GM12875 (cell line): Measurements from ENCODE around the gene SEMA4A.

ENCODE experiments used
- H3K4me3 ChIP-seq: one replicate; pipeline ENCODE4 v1.5.1; 2011; ENCODE audit warnings: low read depth, low read length, control low read depth
- TF ChIP-seq, protein P1 (sequence below): IDR thresholded peaks from 2 replicates; pipeline ENCODE4 v1.5.1; 2011; ENCODE audit warnings: low read depth, mild to moderate bottlenecking, control low read depth, inconsistent platforms, low read length, moderate library complexity, borderline replicate concordance; ENCODE audit not compliant: insufficient read depth

SEMA4A gene

DNA sequence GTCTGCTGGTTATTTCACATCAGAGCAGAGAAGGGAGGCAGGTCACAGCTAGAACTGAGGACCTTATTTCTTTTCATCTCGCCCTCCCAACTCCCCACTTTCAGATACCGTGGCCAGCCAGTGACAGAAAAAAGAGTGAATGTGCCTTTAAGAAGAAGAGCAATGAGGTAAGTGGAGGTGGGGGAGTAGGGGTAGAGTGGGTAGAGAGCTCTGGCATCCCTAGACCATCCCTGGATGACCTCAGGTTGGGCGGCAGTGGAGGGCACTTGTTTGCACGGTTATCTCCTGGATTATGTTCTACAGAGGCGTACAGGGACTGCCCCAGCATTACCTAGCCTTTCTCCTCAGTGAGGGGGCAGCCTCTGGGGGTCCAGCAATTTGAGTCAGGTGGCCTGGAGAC is 4.6 kb downstream of the SEMA4A start:
- TF ChIP-seq, protein P1, sequence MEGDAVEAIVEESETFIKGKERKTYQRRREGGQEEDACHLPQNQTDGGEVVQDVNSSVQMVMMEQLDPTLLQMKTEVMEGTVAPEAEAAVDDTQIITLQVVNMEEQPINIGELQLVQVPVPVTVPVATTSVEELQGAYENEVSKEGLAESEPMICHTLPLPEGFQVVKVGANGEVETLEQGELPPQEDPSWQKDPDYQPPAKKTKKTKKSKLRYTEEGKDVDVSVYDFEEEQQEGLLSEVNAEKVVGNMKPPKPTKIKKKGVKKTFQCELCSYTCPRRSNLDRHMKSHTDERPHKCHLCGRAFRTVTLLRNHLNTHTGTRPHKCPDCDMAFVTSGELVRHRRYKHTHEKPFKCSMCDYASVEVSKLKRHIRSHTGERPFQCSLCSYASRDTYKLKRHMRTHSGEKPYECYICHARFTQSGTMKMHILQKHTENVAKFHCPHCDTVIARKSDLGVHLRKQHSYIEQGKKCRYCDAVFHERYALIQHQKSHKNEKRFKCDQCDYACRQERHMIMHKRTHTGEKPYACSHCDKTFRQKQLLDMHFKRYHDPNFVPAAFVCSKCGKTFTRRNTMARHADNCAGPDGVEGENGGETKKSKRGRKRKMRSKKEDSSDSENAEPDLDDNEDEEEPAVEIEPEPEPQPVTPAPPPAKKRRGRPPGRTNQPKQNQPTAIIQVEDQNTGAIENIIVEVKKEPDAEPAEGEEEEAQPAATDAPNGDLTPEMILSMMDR = no peak
- H3K4me3 ChIP-seq = no peak overlapping the region

DNA sequence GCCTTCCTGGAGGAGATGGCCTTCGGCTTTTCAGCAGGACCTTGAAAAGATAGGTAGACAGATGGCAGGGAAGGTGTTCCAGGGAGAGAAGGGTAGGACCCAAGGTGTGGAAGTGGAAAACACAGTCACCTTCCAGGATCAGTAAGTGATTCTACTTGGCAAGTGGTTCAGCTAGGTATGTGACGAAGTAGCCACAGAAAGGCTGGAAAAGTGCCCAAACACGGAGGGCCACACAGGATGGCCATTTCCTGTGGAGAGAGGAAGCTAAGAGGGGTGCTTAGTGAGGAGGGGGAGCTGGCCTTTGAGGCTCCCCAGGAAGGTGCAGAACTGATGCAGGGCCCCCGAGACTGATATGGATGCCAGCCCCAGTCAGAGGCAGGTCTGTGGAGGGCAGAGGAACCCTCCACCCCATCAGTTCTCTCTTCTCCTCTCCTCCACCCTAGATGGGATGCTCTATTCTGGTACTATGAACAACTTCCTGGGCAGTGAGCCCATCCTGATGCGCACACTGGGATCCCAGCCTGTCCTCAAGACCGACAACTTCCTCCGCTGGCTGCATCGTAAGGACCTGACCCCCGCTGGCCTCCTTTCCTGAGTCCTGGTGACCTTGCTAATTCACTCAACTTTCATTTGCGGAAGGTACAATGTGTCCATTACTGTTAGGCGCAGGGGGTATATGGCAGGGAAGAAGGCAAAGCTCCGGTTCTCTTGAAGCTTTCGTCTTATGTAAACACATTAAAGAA is 6.8 kb downstream of the SEMA4A start:
- TF ChIP-seq, protein P1 = no peak
- H3K4me3 ChIP-seq = no peak overlapping the region

DNA sequence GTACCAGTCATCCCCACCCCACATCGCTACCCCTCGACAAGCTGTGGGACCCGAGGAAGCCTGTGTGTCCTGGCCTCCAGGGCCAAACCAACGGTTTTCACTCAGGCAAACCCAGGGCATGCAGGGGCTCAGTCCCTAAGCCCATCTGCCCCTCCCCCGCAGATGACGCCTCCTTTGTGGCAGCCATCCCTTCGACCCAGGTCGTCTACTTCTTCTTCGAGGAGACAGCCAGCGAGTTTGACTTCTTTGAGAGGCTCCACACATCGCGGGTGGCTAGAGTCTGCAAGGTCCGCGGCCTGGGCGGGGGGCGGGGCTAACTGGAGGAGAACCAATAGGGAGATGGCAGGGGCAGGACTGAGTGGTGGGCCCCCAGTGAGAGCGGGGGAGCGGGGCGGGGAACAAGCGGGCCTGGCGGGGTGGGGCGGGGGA is 7.4 kb downstream of the SEMA4A start:
- TF ChIP-seq, protein P1 = no peak
- H3K4me3 ChIP-seq = no peak overlapping the region

DNA sequence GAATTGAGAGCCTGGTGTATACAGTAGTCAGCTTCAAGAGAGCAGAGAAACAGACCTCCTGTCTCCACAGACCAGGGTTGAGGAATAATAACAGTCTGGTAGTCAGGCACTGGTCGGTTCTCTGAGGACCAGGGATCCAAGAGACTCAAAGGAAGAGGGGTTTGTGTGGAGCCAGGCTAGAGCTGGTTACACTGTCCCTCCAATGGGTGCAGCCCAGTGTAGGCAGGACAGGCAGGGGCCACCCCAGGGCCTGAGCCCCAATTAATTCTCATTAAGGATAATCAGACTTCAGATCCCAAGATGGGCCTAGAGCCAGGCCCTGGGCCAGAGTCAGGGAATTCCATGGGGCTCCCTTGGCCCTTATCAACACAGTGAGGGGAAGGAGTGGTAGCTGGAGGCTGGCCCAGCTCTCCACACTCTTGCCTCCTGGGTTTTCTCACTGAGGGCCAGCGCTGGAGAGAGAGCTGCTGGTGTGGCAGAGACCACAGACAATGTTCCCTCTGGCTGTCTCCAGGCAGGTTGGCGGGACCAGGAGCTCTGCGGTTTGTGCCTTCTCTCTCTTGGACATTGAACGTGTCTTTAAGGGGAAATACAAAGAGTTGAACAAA is 9.1 kb downstream of the SEMA4A start:
- no peak overlapping the region for H3K4me3 ChIP-seq
- TF ChIP-seq, protein P1 = no peak

DNA sequence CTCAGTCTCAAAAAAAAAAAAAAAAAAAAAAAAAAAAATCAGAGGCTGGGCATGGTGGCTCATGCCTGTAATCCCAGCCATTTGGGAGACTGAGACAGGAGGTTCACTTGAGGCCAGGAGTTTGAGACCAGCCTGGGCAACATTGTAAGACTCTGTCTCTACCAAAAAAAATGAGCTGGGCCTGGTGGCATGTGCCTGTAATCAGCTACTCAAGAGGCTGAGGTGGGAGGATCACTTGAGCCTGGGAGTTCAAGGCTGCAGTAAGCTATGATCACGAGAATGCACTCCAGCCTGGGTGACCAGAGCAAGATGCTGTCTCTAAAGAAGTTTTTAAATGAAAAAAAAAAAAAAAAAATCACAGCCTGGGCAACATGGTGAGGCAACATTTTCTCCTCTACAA is 10.3 kb downstream of the SEMA4A start:
- TF ChIP-seq, protein P1 = no peak
- no peak overlapping the region for H3K4me3 ChIP-seq

DNA sequence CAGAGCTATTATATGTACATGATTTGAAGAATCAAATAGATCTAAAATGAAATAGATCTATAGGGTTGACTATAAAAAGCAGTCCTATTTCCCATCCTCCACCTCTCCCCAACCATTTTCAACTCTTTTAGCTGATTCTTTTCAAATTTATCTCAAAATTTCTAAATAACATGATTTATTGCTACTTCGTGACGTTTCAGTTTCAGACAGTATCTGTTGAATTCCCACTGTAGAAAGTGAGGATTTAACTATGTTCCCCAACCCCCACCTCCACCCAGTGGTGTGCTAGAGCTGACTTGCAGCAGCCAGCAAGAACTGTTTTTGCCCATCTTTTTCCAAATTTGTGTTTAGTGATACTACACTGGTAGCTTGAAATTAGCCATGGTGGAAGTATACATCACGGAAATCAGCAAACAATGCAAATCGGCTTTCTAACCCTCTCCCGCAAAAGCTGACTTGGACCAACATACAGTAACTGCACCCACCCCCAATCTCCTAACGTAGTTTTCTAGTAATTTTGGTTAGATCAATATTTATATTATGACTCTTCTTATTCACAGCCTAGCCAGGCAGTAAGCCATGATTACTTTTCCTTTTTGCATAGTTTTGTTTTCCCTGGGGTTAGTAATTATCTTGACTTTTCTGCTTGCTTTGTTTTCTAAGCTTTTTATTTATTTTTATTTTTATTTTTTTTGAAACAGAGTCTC is 10.9 kb downstream of the SEMA4A start:
- no peak overlapping the region for H3K4me3 ChIP-seq
- TF ChIP-seq, protein P1 = no peak
